ENCODE measurements around the gene HOXA3.

HOXA3 gene

DNA sequence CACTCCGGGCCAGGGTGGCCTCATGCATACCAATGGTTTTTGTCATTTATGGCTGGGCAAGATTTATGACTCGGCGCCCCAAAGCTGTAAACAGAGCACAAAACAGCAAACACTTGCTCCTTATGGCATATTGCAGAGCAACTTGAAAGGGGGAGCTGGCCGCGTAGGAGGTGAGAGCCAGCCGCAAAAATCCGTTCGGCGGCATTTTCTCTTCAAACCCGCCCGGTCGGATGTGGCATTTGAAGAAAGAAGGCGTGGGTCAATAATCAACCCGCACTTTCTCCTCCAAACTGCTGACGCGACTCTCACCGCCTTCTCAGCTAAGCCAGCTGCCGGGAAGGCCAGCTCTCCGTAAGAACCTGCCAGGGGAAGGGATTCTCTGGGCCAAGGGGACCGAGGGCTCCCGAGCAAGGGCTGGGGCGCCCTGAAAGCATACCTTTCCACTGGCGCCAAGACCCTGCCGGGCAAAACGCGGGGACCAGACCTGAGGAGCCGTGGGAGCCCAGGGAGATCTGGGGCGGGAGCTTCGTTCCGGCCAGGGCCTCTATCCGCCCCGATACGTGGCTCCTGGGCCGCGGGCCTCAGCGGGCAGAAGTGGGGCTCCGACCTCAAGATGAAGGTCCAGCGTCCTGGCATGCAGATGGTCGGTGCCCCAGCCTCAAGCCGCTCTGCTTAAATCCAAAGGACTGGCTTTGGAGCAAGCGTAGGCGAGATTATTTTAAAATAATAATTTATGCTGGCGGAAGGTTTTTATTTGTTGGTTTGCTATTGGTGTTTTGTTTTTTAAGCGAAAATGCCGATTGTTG is 37.0 kb downstream of the HOXA3 start:
- no peak for DNase-seq (ENCODE audit: low read depth)
- no peak overlapping the region for H3K4me3 ChIP-seq (ENCODE audit: control insufficient read depth, low read depth, low read length)
- TF ChIP-seq, protein P1, sequence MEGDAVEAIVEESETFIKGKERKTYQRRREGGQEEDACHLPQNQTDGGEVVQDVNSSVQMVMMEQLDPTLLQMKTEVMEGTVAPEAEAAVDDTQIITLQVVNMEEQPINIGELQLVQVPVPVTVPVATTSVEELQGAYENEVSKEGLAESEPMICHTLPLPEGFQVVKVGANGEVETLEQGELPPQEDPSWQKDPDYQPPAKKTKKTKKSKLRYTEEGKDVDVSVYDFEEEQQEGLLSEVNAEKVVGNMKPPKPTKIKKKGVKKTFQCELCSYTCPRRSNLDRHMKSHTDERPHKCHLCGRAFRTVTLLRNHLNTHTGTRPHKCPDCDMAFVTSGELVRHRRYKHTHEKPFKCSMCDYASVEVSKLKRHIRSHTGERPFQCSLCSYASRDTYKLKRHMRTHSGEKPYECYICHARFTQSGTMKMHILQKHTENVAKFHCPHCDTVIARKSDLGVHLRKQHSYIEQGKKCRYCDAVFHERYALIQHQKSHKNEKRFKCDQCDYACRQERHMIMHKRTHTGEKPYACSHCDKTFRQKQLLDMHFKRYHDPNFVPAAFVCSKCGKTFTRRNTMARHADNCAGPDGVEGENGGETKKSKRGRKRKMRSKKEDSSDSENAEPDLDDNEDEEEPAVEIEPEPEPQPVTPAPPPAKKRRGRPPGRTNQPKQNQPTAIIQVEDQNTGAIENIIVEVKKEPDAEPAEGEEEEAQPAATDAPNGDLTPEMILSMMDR (IDR thresholded peaks at IDR 0.05; ENCODE audit: control insufficient read depth, insufficient read depth, low read depth, low read length, missing control alignments) = no peak

DNA sequence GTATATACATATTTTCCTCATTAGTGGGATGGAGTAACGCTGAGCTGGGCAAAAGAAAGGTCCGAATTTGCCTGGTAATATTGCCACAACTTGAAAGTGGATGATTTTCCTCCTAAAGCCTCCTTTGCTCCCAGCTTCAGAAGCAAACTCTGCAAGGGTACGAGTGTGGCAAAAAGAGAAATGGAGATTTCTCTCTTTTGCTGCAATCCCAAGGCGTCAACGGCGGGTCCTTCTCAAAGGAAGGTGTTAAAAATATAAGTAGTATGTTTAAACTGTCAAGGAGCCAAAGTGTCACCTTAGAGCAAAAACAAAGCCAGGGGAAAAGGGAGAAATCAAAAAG is 37.5 kb downstream of the HOXA3 start:
- TF ChIP-seq, protein P1 (IDR thresholded peaks at IDR 0.05; ENCODE audit: control insufficient read depth, insufficient read depth, low read depth, low read length, missing control alignments) = no peak
- no peak for DNase-seq (ENCODE audit: low read depth)
- H3K4me3 ChIP-seq (ENCODE audit: control insufficient read depth, low read depth, low read length) = no peak overlapping the region

DNA sequence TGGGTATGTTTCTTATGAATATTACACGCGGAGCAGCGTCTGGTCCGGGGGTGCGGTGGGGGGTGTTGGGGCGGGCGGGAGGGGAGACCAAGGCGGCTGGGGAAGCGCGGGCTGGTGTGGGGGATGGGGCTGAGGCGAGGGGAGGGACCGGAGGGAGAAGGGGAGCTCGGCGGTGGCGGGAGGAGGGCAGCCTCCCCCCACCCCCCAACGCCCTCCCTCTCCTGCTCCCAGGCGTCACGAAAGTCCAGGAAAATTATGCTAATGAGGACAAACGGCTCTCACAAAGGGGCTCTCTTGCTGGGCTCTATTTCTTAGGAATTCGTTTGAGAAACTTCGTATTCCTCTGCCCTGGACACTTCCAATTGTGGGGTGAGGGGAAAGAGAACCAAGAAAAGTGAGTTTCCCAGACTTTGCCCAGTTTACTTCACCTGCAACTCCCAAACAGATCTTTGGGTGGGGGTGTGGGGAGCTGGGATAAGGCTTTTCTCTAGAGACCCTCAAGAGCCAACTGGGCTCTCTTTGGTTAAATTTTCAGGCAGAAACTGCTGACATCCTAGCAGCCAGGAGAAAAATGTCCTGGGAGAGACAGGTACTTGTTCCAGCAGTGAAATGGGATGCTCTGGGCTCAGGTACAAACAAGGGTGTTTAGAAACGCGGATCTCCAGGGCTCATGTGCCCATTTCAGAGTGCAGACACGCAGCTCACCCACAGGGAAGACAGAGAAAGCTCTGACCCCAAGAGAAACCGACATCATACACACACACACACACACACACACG is 38.2 kb downstream of the HOXA3 start:
- DNase-seq (ENCODE audit: low read depth) = no peak
- TF ChIP-seq, protein P1 (IDR thresholded peaks at IDR 0.05; ENCODE audit: control insufficient read depth, insufficient read depth, low read depth, low read length, missing control alignments) = no peak
- H3K4me3 ChIP-seq (ENCODE audit: control insufficient read depth, low read depth, low read length) = no peak overlapping the region

DNA sequence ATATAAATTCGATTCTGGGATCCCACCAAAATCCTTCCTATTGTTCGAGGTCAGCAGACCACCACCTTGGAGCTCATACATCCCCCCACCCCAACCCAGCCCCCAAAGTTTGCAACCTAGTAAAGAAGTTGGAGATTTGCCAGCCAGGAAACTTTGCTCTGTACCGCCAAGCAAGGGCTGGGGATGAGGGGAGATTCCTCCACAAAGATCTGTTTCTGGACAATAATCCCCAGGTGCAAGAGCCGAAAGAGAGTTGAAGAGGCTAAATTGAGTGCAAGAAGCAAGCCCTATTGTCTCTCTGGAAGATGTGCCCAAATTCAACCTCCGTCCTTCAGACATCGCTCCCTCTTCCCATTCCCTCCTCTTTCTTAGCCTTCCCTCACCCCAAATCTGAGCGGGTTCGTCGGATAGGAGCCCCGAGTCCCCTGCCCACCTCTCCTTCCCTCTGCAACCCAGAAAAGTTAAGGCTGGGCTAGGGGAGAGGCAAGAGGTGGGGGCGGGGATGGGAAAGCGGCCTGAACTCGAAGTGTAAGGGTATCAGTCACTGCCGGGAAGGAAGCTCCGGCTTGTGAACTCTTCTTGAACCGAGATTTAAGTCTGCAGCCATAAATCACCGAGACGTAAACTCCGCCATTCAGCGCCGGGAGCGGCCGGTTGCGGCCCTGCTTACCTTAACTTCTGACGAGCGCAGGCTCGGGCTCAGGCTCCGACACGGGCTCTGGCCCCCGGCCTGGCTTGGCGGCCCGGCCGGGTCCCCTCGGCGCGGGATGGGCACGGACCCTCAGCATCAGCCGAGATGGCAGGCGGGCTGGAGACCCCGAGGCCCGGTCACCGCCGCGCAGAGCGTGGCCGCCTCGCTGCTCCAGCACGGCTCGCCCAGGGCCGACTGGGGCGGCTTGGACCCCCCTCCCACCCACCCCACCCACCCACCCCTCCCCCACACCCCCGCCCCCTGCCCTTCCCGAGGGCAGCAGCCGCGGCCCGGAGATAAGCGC is 39.1 kb downstream of the HOXA3 start:
- no peak for DNase-seq (ENCODE audit: low read depth)
- TF ChIP-seq, protein P1 (IDR thresholded peaks at IDR 0.05; ENCODE audit: control insufficient read depth, insufficient read depth, low read depth, low read length, missing control alignments) = no peak
- H3K4me3 ChIP-seq (ENCODE audit: control insufficient read depth, low read depth, low read length) = no peak overlapping the region

DNA sequence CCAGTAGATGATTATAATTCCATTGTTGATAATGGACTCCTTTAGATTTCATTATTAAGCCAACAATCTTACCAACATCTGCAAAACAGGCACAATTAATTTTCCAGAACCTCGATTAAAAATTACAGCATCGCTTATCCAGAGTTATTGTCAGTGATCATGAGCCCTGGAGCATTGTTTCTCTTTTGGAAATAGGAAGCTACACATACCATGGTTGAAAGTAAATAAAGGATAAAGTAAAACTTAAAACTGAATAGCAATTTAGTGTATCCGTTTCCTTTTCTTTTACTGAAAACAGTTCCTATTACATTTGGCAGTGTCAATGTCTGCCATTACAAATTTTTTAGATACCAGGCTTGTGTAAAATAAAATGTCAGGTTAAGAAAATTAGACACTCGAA is 40.0 kb downstream of the HOXA3 start:
- no peak for DNase-seq (ENCODE audit: low read depth)
- no peak overlapping the region for H3K4me3 ChIP-seq (ENCODE audit: control insufficient read depth, low read depth, low read length)
- TF ChIP-seq, protein P1 (IDR thresholded peaks at IDR 0.05; ENCODE audit: control insufficient read depth, insufficient read depth, low read depth, low read length, missing control alignments) = no peak

DNA sequence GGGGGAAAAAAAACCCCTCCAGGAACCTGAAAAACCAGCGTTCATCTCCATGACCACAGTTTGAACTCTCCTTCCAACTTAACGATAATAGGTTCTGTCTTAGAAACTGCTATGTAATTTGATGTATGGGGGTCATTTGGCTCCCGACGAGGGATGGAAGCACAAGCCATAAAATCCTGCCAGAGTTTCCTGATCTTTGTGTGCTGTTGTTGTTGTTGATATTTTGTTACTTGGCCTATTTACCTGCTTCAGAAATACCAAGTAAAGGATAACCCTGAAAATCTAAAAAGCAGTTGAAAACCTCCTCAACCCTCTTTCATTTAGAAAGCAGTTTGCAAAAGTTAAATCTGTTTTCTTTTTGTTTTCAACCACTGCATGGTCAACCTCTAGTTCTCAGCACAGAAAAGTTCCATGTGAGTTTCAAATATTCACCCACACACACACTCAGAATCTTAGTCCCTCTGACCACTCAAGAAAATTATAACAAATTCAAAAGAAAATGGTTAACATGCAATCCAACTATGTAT is 40.6 kb downstream of the HOXA3 start:
- DNase-seq (ENCODE audit: low read depth) = no peak
- TF ChIP-seq, protein P1 (IDR thresholded peaks at IDR 0.05; ENCODE audit: control insufficient read depth, insufficient read depth, low read depth, low read length, missing control alignments) = no peak
- no peak overlapping the region for H3K4me3 ChIP-seq (ENCODE audit: control insufficient read depth, low read depth, low read length)
